GM19455 (cell line): ENCODE data around the gene CDKL1.
"Not testable (repeated sequence)": the region's sequence is repeated elsewhere in the genome, so short reads cannot be mapped to it uniquely, and the experiment has no call there.

Experiments used
- ATAC-seq: cut with Tn5 transposase; IDR thresholded peaks from one replicate; pipeline ENCODE4 v1.9.1; 2021; ENCODE audit not compliant: unreplicated experiment

CDKL1 gene

GRCh38 chr14:50388256-50388931 lies 8.3 kb downstream of the CDKL1 start:
- no peak for ATAC-seq

DNA sequence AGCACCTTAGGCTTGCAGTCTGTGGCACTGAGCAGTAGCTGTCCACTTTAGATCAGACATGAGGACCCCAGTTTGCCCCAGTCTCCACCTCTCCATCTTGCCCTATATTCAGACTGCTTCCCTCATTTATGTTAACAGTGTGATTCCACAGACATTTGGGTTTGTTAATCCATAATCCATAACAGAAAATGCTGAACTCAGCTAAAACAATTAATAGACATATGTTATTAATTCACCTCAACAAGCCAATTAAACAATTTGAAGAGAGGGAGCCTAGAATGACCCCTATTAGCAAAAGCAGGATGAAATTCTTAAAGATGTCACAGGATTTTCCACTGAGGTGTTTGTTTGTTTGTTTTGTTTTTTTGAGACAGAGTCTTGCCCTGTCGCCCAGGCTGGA lies 9.1 kb downstream of the CDKL1 start:
- ATAC-seq, result no peak

DNA sequence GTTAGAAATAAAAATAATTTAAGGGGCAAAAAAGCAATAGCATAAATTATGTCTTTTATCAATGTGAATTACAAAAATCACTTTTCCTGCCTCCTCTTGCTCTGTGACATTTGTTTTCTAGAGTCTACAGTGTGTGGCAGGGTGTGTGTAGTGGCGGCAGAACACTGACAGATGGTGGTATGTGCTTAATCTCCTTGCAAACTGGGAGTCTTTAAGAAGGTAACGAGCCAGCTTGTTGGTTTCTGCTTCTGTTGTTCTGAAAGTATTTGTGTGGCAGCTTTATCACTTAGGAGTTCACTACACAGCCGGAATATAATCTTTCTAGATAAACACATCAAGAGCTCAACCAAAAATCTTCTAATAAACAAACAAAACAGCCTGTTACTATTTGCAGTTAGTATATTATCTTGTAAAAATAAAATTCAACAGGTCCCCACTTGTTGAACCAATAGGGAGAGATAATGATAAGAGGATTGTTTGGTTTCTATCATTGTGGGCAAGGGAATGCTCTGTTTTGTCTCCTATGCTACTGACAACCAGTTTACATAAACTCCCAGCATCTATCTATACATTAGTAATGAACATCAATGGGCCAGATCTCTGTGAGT lies 13.0 kb downstream of the CDKL1 start:
- no peak for ATAC-seq

DNA sequence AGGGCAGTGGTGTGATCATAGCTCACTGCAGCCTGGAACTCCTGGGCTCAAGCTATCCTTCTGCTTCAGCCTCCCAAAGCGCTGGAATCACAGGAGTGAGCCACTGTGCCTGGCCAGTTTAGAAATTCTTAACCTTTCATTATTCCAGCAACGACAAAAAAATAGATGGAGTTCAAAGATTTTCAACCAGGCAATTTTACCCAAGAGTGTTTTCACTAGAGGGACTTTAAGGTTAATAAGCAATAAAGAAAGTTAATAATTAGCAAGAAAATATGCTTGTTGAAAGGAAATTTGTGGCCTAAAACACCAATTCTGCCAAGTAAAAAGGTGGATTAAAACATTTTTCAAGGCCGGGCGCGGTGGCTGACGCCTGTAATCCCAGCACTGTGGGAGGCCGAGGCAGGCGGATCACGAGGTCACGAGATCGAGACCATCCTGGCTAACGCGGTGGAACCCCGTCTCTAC lies 14.8 kb downstream of the CDKL1 start:
- no peak for ATAC-seq

GRCh38 chr14:50381008-50381407 lies 15.7 kb downstream of the CDKL1 start:
- ATAC-seq, result no peak

DNA sequence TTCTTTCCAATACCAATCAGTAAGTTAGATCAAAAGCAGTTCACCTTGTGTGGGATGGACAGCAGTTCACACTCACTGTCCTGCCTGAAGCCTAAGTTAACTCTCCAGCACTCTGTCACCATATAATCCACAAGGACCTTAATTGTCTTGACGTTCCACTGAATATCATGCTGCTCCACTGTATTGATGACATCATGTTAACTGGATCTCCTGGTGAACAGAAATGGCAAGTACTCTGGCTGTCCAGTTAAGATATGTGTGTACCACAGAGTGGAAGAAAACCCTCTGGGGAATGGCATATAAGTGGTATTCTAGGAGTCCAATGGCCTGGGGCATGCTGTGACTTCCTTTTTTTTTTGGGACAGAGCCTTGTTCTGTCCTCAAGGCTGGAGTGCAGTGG lies 16.2 kb downstream of the CDKL1 start:
- ATAC-seq, result no peak

DNA sequence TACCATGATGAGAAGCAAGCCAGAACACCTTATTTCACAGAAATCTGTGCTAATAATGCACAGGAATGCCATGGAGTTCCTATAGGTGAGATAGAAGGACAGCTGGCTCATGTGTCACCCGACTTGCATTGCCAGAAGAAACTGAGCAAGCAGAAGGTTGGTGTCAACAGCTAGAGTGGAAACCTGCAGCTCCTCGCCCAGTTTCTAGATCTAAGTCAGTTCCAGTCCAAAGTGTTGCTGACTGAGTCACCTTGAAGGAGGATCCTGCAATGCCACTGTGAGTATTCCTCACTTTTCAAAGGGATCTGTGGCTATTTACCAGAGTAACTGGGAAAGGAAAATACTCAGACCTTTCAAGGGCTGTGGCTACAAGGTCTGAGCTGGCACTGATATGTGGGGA lies 17.1 kb downstream of the CDKL1 start:
- no peak for ATAC-seq

- no peak for ATAC-seq
Measured at GRCh38 chr14:50377550-50378085, 19.1 kb downstream of the CDKL1 start.

DNA sequence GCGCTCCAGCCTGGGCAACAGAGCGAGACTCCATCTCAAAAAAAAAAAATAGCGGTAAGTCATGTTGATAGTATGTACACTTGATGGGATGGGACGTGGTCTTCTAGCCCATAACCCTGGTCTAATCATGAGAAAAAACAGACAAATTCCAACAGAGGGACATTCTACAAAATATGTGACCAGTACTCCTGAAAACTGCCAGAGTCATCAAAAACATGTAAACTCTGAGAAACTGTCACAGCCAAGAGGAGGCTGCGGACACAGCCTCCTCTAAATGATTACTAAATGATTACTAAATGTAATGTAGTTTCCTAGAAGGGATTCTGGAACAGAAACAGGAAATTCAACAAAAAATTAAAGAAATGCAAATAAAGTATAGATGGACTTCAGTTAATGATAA lies 20.9 kb downstream of the CDKL1 start:
- no peak for ATAC-seq

- ATAC-seq, result no peak
Measured at GRCh38 chr14:50373959-50374358, 22.7 kb downstream of the CDKL1 start.

GRCh38 chr14:50371546-50371945 lies 25.1 kb downstream of the CDKL1 start:
- no peak for ATAC-seq

DNA sequence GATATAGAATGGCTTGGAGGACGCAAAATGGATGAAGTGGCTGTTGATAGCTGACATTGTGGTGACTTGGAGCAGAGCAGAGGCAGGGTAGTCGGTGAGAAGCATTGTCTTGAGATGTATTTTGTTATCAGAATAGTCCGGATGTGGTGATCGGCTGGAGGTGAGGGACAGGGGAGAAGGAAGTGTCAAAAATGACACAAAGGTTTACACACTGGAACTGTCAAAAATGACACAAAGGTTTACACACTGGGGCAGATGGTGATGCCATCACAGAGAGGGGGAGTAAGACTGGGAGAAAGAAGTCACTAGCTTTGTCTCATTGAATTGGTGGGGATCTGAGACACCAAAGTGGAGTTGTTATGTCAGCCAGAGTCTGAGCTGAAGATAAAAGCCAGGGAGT lies 30.1 kb downstream of the CDKL1 start:
- no peak for ATAC-seq

DNA sequence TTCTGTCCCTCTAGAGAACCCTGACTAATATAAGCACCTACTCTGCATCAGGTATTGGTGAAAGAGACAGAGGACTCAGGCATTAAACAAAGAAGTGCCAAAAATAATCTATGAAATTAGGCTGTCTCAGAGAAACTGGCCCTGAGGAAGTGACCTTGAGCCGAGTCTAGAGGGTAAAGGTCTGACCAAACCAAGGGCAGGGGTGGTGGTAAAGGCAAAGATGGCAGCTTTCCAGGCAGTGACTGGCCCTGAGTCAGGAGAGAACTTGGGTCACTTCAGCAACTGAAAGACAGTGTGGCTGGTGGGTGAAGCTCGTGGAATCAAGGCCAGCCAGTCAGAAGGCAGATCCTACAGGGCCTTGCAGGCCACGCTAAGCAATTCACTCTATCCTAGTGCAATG lies 30.6 kb downstream of the CDKL1 start:
- ATAC-seq, result no peak

- ATAC-seq, result not testable (repeated sequence)
Measured at GRCh38 chr14:50365572-50365971, 31.1 kb downstream of the CDKL1 start.

GRCh38 chr14:50364792-50365191 lies 31.9 kb downstream of the CDKL1 start:
- no peak for ATAC-seq

DNA sequence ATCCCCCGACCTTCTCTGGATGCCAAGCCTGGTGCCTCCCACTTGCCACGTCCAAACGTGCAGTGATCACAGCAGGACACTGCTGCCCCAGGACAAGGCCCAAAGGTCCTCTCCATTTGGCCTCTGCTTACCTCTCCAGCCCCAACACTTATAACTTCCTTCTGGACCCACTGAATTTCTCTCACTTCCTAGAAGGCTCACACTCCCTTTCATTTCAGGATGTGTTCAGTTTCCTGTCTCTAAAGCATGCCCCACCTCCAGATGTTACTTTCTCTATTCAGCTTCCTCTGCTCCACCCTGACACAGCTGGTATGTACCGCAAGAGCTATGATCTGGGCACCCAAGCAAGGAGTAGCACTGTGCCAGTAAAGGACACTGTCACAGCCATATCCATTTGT lies 33.0 kb downstream of the CDKL1 start:
- peak; percentile 98 for ATAC-seq

- no peak for ATAC-seq
Measured at GRCh38 chr14:50362764-50363713, 33.6 kb downstream of the CDKL1 start.

- not testable (repeated sequence) for ATAC-seq
Measured at GRCh38 chr14:50361473-50362403, 34.9 kb downstream of the CDKL1 start.

- no peak for ATAC-seq
Measured at GRCh38 chr14:50360851-50361250, 35.8 kb downstream of the CDKL1 start.

- no peak for ATAC-seq
Measured at GRCh38 chr14:50360093-50360492, 36.6 kb downstream of the CDKL1 start.
